HCT116 (cell line): Measurements from ENCODE around the gene HAAO. TPM values are rescaled to one million over a fixed set of nuclear protein-coding genes. Genes with fewer than 3 reads are reported as not detected.

Experiments used
- ATAC-seq: fragments of 200-7000 bp; cut with Tn5 transposase; 2 replicates; pipeline ENCODE4 v1.9.1; 2020; ENCODE audit warnings: mild to moderate bottlenecking, moderate library complexity
- BruUV-seq: library from RNA; stranded (reverse); fragments of 400-500 nt; replicated peaks from 2 replicates; lab custom pipeline; 2021; lab: Mats Ljungman, UMichigan
- CTCF ChIA-PET: fragments of 300-600 bp; sonication (Branson Sonifier 250); formaldehyde crosslinking; loops from one replicate; lab custom pipeline; 2021; ENCODE audit warnings: antibody characterized with exemption; lab: Charles Lee
- POLR2A ChIA-PET: fragments of 300-600, 350-600 bp; sonication (Branson Sonifier 250); formaldehyde crosslinking; loops from one replicate; lab custom pipeline; 2021; ENCODE audit warnings: antibody characterized with exemption; lab: Charles Lee
- RAD21 ChIA-PET, 2 experiments: fragments of 300-600 bp; sonication (Branson Sonifier 250); formaldehyde crosslinking; loops; one replicate each; lab custom pipeline; 2023; ENCODE audit warnings: low total read pairs in 2 of 2; ENCODE audit not compliant: uncharacterized antibody in 2 of 2, unreplicated experiment in 2 of 2, low non-redundant PET in 1 of 2; lab: Charles Lee
- DNase-seq: peaks from one replicate; pipeline ENCODE4 v3.0.0-alpha.2; 2010; ENCODE audit warnings: low read depth, low spot score
- H2AFZ ChIP-seq: fragments of 200-600 bp; shearing (Covaris generic), sonication (generic); 2 replicates; pipeline ENCODE4 v1.6.1; 2017; ENCODE audit warnings: low read depth, mixed run types, mixed read lengths, antibody characterized with exemption, low read length; ENCODE audit not compliant: poor library complexity, severe bottlenecking
- H3K27ac ChIP-seq: 2 replicates; pipeline ENCODE4 v1.5.1; 2012; ENCODE audit warnings: low read depth, low read length
- H3K27me3 ChIP-seq: fragments of 200-600 bp; sonication (generic); 2 replicates; pipeline ENCODE4 v1.6.1; 2016; ENCODE audit warnings: mixed run types, low read length, mixed read lengths; ENCODE audit not compliant: insufficient read depth
- H3K36me3 ChIP-seq, 2 experiments: fragments of 200-500 bp in 1 of 2; fragments of 200-600 bp in 1 of 2; sonication (Bioruptor generic) in 1 of 2; sonication (generic) in 1 of 2; 2 replicates each; pipeline versions ENCODE4 v1.5.1 to v1.6.1; 2014 to 2016; ENCODE audit warnings: low read length in 2 of 2, inconsistent platforms in 1 of 2, mixed read lengths in 1 of 2, mixed run types in 1 of 2; ENCODE audit not compliant: insufficient read depth in 2 of 2, control insufficient read depth in 1 of 2
- H3K4me1 ChIP-seq, 2 experiments: fragments of 200-600 bp in 1 of 2; sonication (generic) in 1 of 2; 2 replicates each; pipeline versions ENCODE4 v1.5.1 to v1.6.1; 2012 to 2017; ENCODE audit warnings: low read length in 2 of 2, inconsistent platforms in 1 of 2, mild to moderate bottlenecking in 1 of 2, mixed read lengths in 1 of 2, mixed run types in 1 of 2, moderate library complexity in 1 of 2; ENCODE audit not compliant: insufficient read depth in 2 of 2, control insufficient read depth in 1 of 2
- H3K4me2 ChIP-seq: fragments of 200-600 bp; sonication (generic); 2 replicates; pipeline ENCODE4 v1.6.1; 2017; ENCODE audit warnings: mixed run types, low read length, mixed read lengths
- H3K4me3 ChIP-seq, 2 experiments: fragments of 200-600 bp in 1 of 2; sonication (generic) in 1 of 2; replicated peaks in 1 of 2; 2 replicates each; pipeline ENCODE4 v1.5.1; 2011 to 2016; ENCODE audit warnings: low read length in 2 of 2, control low read depth in 1 of 2, low read depth in 1 of 2, mild to moderate bottlenecking in 1 of 2, mixed read lengths in 1 of 2, mixed run types in 1 of 2
- H3K79me2 ChIP-seq: fragments of 200-600 bp; sonication (generic); 2 replicates; pipeline ENCODE4 v1.6.1; 2017; ENCODE audit warnings: mild to moderate bottlenecking, mixed run types, low read length, moderate library complexity, mixed read lengths; ENCODE audit not compliant: insufficient read depth
- H3K9ac ChIP-seq: fragments of 200-600 bp; sonication (generic); 2 replicates; pipeline ENCODE4 v1.6.1; 2016; ENCODE audit warnings: low read length, mixed read lengths
- H3K9me2 ChIP-seq: fragments of 200-600 bp; sonication (generic), shearing (Covaris generic); 2 replicates; pipeline ENCODE4 v1.6.1; 2017; ENCODE audit warnings: mixed run types, mild to moderate bottlenecking, moderate library complexity; ENCODE audit not compliant: insufficient read depth
- H3K9me3 ChIP-seq, 2 experiments: fragments of 200-500 bp in 1 of 2; fragments of 200-600 bp in 1 of 2; sonication (Bioruptor generic) in 1 of 2; sonication (generic) in 1 of 2; 2 replicates each; pipeline ENCODE4 v1.6.1; 2014 to 2017; ENCODE audit warnings: low read length in 2 of 2, mixed read lengths in 2 of 2, inconsistent platforms in 1 of 2, low read depth in 1 of 2, mild to moderate bottlenecking in 1 of 2, mixed run types in 1 of 2, moderate library complexity in 1 of 2; ENCODE audit not compliant: control insufficient read depth in 1 of 2, insufficient read depth in 1 of 2
- H4K20me1 ChIP-seq: fragments of 200-600 bp; sonication (generic), shearing (Covaris generic); 2 replicates; pipeline ENCODE4 v1.6.1; 2017; ENCODE audit warnings: mixed run types, mild to moderate bottlenecking, moderate library complexity; ENCODE audit not compliant: insufficient read depth
- ATF3 ChIP-seq: IDR thresholded peaks from 2 replicates; pipeline ENCODE4 v1.6.1; 2012
- FOSL1 ChIP-seq: IDR thresholded peaks from 2 replicates; pipeline ENCODE4 v1.6.1; 2012; ENCODE audit warnings: low read depth
- MAX ChIP-seq: IDR thresholded peaks from 2 replicates; pipeline ENCODE4 v1.6.1; 2012
- POLR2AphosphoS5 ChIP-seq: IDR thresholded peaks from 2 replicates; pipeline ENCODE4 v1.6.1; 2011; ENCODE audit warnings: mild to moderate bottlenecking, low read depth, low read length, moderate library complexity
- SIN3A ChIP-seq: IDR thresholded peaks from 2 replicates; pipeline ENCODE4 v1.6.1; 2012; ENCODE audit warnings: low read depth
- SRF ChIP-seq: IDR thresholded peaks from 2 replicates; pipeline ENCODE4 v1.6.1; 2012; ENCODE audit warnings: low read depth
- YY1 ChIP-seq: IDR thresholded peaks from 2 replicates; pipeline ENCODE4 v1.6.1; 2011; ENCODE audit warnings: low read length, low read depth, moderate library complexity, mild to moderate bottlenecking; ENCODE audit not compliant: insufficient replicate concordance; ENCODE audit errors: extremely low read depth
- ZBTB33 ChIP-seq: IDR thresholded peaks from 2 replicates; pipeline ENCODE4 v1.6.1; 2011; ENCODE audit warnings: mild to moderate bottlenecking, low read length, moderate library complexity; ENCODE audit not compliant: insufficient replicate concordance; ENCODE audit errors: extremely low read depth
- intact Hi-C: fragments of 100-400 bp; cut with micrococcal nuclease; formaldehyde crosslinking; loops from 2 replicates; pipeline ENCODE4 v1.10.0; 2022
- total RNA-seq: library from RNA; stranded (reverse); gene quantifications from one replicate; pipeline ENCODE4 v1.2.1, GENCODE V29; 2021; ENCODE audit not compliant: unreplicated experiment

HAAO gene
- total RNA-seq, 1 experiment from 2014 or later: not detected

- intact Hi-C loops: no loop called here
- Histone ChIP-seq H3K4me3 (no peak overlapping the region), H3K9me3 (no peaks in the 10 kb centered on the region), H3K4me2 (no peak overlapping the region), H3K4me1 (no peaks in the 10 kb centered on the region), H3K9me2 (no peaks in the 10 kb centered on the region), H3K9ac (no peak overlapping the region), H2AFZ (no peak overlapping the region), H3K27me3 (no peaks in the 10 kb centered on the region), H3K79me2 (no peaks in the 10 kb centered on the region), H4K20me1 (no peaks in the 10 kb centered on the region), H3K36me3 (no peaks in the 10 kb centered on the region), H3K27ac (no peak overlapping the region)
- ChIA-PET CTCF (no interaction called here), POLR2A (interaction anchor here (1.3 kb wide), 1 partner anchor 10 kb away, joined by 3 read pairs; no protein-coding TSS in a partner anchor), RAD21 (no interaction called here)
- TF ChIP-seq YY1 (no peak), SIN3A (no peak), ATF3 (no peak), POLR2AphosphoS5 (no peak)
- DNase-seq: no peak
- no TSS peak for BruUV-seq
- ATAC-seq: no peak
Measured at GRCh38 chr2:42799881-42800280, 7.5 kb upstream of the HAAO start.

- Histone ChIP-seq H3K9ac (no peak overlapping the region), H2AFZ (no peak overlapping the region), H3K4me2 (no peak overlapping the region), H3K36me3 (no peaks in the 10 kb centered on the region), H4K20me1 (no peaks in the 10 kb centered on the region), H3K27ac (no peak overlapping the region), H3K27me3 (no peaks in the 10 kb centered on the region), H3K79me2 (no peaks in the 10 kb centered on the region), H3K9me2 (no peaks in the 10 kb centered on the region), H3K4me1 (no peaks in the 10 kb centered on the region), H3K4me3 (no peak overlapping the region), H3K9me3 (no peaks in the 10 kb centered on the region)
- ATAC-seq (no peak), DNase-seq (no peak)
- ChIA-PET POLR2A (interaction anchor here (0.6 kb wide), 1 partner anchor 806 kb away, joined by 4 read pairs; no protein-coding TSS in a partner anchor), RAD21 (no interaction called here), CTCF (no interaction called here)
- intact Hi-C loops: no loop called here
- no peak for TF ChIP-seq ZBTB33
- TF ChIP-seq MAX: no peak
- TF ChIP-seq SRF: no peak
- no peak for TF ChIP-seq FOSL1
- BruUV-seq: no TSS peak
Measured at GRCh38 chr2:42797281-42797680, 4.9 kb upstream of the HAAO start.
